Karpas-422 (cell line): Measurements from ENCODE around the gene SNX15. TPM values are rescaled to one million over a fixed set of nuclear protein-coding genes. Genes with fewer than 3 reads are reported as not detected.

Experiments used
- DNase-seq: peaks from one replicate; pipeline ENCODE4 v3.0.0-alpha.2; 2015
- H2AFZ ChIP-seq: fragments of 200-600 bp; sonication (generic); 2 replicates; pipeline ENCODE4 v1.6.1; 2014; ENCODE audit warnings: antibody characterized with exemption, low read length, mixed read lengths
- H3K27ac ChIP-seq: fragments of 200-600 bp; sonication (generic); 2 replicates; pipeline ENCODE4 v1.5.1; 2014; ENCODE audit warnings: mild to moderate bottlenecking, low read length, moderate library complexity
- H3K27me3 ChIP-seq: fragments of 200-600 bp; sonication (generic); 2 replicates; pipeline ENCODE4 v1.6.1; 2014; ENCODE audit warnings: low read length, mixed read lengths
- H3K36me3 ChIP-seq: fragments of 200-600 bp; sonication (generic); 2 replicates; pipeline ENCODE4 v1.6.1; 2014; ENCODE audit warnings: low read length, mixed read lengths; ENCODE audit not compliant: insufficient read depth
- H3K4me1 ChIP-seq: fragments of 200-600 bp; sonication (generic); 2 replicates; pipeline ENCODE4 v1.6.1; 2014; ENCODE audit warnings: mild to moderate bottlenecking, low read length, mixed read lengths
- H3K4me2 ChIP-seq: fragments of 200-600 bp; sonication (generic); 2 replicates; pipeline ENCODE4 v1.6.1; 2014; ENCODE audit warnings: low read length, low read depth, mild to moderate bottlenecking; ENCODE audit not compliant: poor library complexity, severe bottlenecking
- H3K4me3 ChIP-seq: fragments of 200-600 bp; sonication (generic); 2 replicates; pipeline ENCODE4 v1.5.1; 2014; ENCODE audit warnings: mild to moderate bottlenecking, antibody characterized with exemption, low read length, mixed read lengths
- H3K79me2 ChIP-seq: fragments of 200-600 bp; sonication (generic); 2 replicates; pipeline ENCODE4 v1.6.1; 2014; ENCODE audit warnings: mild to moderate bottlenecking, low read length, mixed read lengths
- H3K9ac ChIP-seq: fragments of 200-600 bp; sonication (generic); 2 replicates; pipeline ENCODE4 v1.6.0; 2014; ENCODE audit warnings: low read length
- H3K9me2 ChIP-seq: fragments of 200-600 bp; sonication (generic), shearing (Covaris generic); replicated peaks from 2 replicates; pipeline ENCODE4 v1.6.0; 2014; ENCODE audit warnings: mild to moderate bottlenecking, low read length, moderate library complexity; ENCODE audit not compliant: insufficient read depth
- H3K9me3 ChIP-seq: fragments of 300-700, 200-600 bp; sonication (generic); 2 replicates; pipeline ENCODE4 v1.6.1; 2014; ENCODE audit warnings: low read length, mixed read lengths
- H4K20me1 ChIP-seq: fragments of 200-600 bp; sonication (generic); 2 replicates; pipeline ENCODE4 v1.6.1; 2014; ENCODE audit warnings: mild to moderate bottlenecking, antibody characterized with exemption, low read length, low read depth; ENCODE audit not compliant: insufficient read depth
- total RNA-seq: library from RNA; depleted of rRNA; stranded (reverse); fragments of >200 nt; shearing (Covaris generic); gene quantifications from 2 replicates; pipeline ENCODE4 v1.2.3, GENCODE V29; 2014; ENCODE audit warnings: low replicate concordance

The SNX15 gene
- total RNA-seq, 1 experiment from 2014 or later, result 17.6 TPM

- Histone ChIP-seq H2AFZ (peak within 1 kb of the TSS; percentile 91), H3K4me1 (peaks cover 16% of the 10 kb centered on the region), H3K9me2 (no peaks in the 10 kb centered on the region), H3K27ac (peak within 1 kb of the TSS; percentile 81), H3K9ac (peak within 1 kb of the TSS; percentile 90), H3K27me3 (no peaks in the 10 kb centered on the region), H3K4me2 (peak within 1 kb of the TSS; percentile 85), H3K4me3 (peak within 1 kb of the TSS; percentile 99), H3K36me3 (0 out of 2 replicates have a peak, but pooled peaks cover 3% of the 10 kb centered on the region), H3K79me2 (peaks cover 12% of the 10 kb centered on the region), H4K20me1 (no peaks in the 10 kb centered on the region), H3K9me3 (no peaks in the 10 kb centered on the region)
- DNase-seq, result peak; percentile 98
These were observed 13.8 kb downstream of the SNX15 start, which contains the start of gene SAC3D1 for GRCh38 chr11:65040847-65041622. Gene SAC3D1, plus strand, starts transcription at chr11:65041210. Its CDS starts 83 bp downstream, at chr11:65041293.

GRCh38 chr11:65042891-65043290 lies 15.7 kb downstream of the SNX15 start:
- no peak for DNase-seq
- Histone ChIP-seq H3K4me3 (no peak overlapping the region), H3K9me3 (no peaks in the 10 kb centered on the region), H3K36me3 (0 out of 2 replicates have a peak, but pooled peaks cover 3% of the 10 kb centered on the region), H3K27ac (no peak overlapping the region), H3K4me2 (peak overlapping the region; percentile 85), H3K4me1 (peaks cover 16% of the 10 kb centered on the region), H2AFZ (no peak overlapping the region), H3K9ac (no peak overlapping the region), H3K9me2 (no peaks in the 10 kb centered on the region), H3K79me2 (peaks cover 12% of the 10 kb centered on the region), H4K20me1 (no peaks in the 10 kb centered on the region), H3K27me3 (no peaks in the 10 kb centered on the region)

- DNase-seq, result no peak
- no peak overlapping the region for H3K27ac ChIP-seq
- no peaks in the 10 kb centered on the region for H3K9me3 ChIP-seq
- no peaks in the 10 kb centered on the region for H3K9me2 ChIP-seq
- peaks cover 16% of the 10 kb centered on the region for H3K4me1 ChIP-seq
- 0 out of 2 replicates have a peak, but pooled peaks cover 3% of the 10 kb centered on the region for H3K36me3 ChIP-seq
- no peaks in the 10 kb centered on the region for H3K27me3 ChIP-seq
- no peak overlapping the region for H2AFZ ChIP-seq
- H4K20me1 ChIP-seq, result no peaks in the 10 kb centered on the region
- H3K4me2 ChIP-seq, result no peak overlapping the region
- peaks cover 12% of the 10 kb centered on the region for H3K79me2 ChIP-seq
- no peak overlapping the region for H3K9ac ChIP-seq
- H3K4me3 ChIP-seq, result no peak overlapping the region
These were observed 16.8 kb downstream of the SNX15 start for GRCh38 chr11:65043881-65044501.

- Histone ChIP-seq H3K4me3 (no peak overlapping the region), H3K9me2 (no peaks in the 10 kb centered on the region), H3K36me3 (0 out of 2 replicates have a peak, but pooled peaks cover 3% of the 10 kb centered on the region), H3K9ac (no peak overlapping the region), H2AFZ (no peak overlapping the region), H3K4me2 (no peak overlapping the region), H3K4me1 (peaks cover 15% of the 10 kb centered on the region), H3K9me3 (no peaks in the 10 kb centered on the region), H3K79me2 (peaks cover 12% of the 10 kb centered on the region), H3K27ac (no peak overlapping the region), H3K27me3 (no peaks in the 10 kb centered on the region), H4K20me1 (no peaks in the 10 kb centered on the region)
- DNase-seq, result no peak
These were observed 17.8 kb downstream of the SNX15 start for GRCh38 chr11:65045061-65045460.

- H4K20me1 ChIP-seq, result no peaks in the 10 kb centered on the region
- no peaks in the 10 kb centered on the region for H3K27me3 ChIP-seq
- H3K36me3 ChIP-seq, result 0 out of 2 replicates have a peak, but pooled peaks cover 3% of the 10 kb centered on the region
- H3K9me3 ChIP-seq, result no peaks in the 10 kb centered on the region
- peaks cover 12% of the 10 kb centered on the region for H3K79me2 ChIP-seq
- no peak overlapping the region for H3K27ac ChIP-seq
- no peak overlapping the region for H3K9ac ChIP-seq
- no peak overlapping the region for H3K4me3 ChIP-seq
- DNase-seq, result no peak
- H2AFZ ChIP-seq, result no peak overlapping the region
- peaks cover 10% of the 10 kb centered on the region for H3K4me1 ChIP-seq
- no peak overlapping the region for H3K4me2 ChIP-seq
- H3K9me2 ChIP-seq, result no peaks in the 10 kb centered on the region
These were observed 18.5 kb downstream of the SNX15 start for GRCh38 chr11:65045728-65046127.

GRCh38 chr11:65047581-65048422 lies 20.6 kb downstream of the SNX15 start:
- no peak overlapping the region for H3K27ac ChIP-seq
- H3K27me3 ChIP-seq, result no peaks in the 10 kb centered on the region
- DNase-seq, result no peak
- no peak overlapping the region for H3K9ac ChIP-seq
- H3K4me3 ChIP-seq, result no peak overlapping the region
- H3K9me3 ChIP-seq, result no peaks in the 10 kb centered on the region
- no peaks in the 10 kb centered on the region for H4K20me1 ChIP-seq
- no peaks in the 10 kb centered on the region for H3K79me2 ChIP-seq
- no peaks in the 10 kb centered on the region for H3K4me1 ChIP-seq
- no peak overlapping the region for H3K4me2 ChIP-seq
- 0 out of 2 replicates have a peak, but pooled peaks cover 3% of the 10 kb centered on the region for H3K36me3 ChIP-seq
- H2AFZ ChIP-seq, result no peak overlapping the region
- H3K9me2 ChIP-seq, result no peaks in the 10 kb centered on the region

GRCh38 chr11:65051398-65051858 lies 24.2 kb downstream of the SNX15 start:
- Histone ChIP-seq H3K9me2 (no peaks in the 10 kb centered on the region), H3K36me3 (no peaks in the 10 kb centered on the region), H3K9me3 (no peaks in the 10 kb centered on the region), H4K20me1 (no peaks in the 10 kb centered on the region), H3K4me2 (no peak overlapping the region), H3K27ac (no peak overlapping the region), H2AFZ (no peak overlapping the region), H3K27me3 (no peaks in the 10 kb centered on the region), H3K4me1 (no peaks in the 10 kb centered on the region), H3K4me3 (no peak overlapping the region), H3K79me2 (no peaks in the 10 kb centered on the region), H3K9ac (no peak overlapping the region)
- no peak for DNase-seq
